ENCODE measurements around the gene RNASE4. TPM values are rescaled to one million over a fixed set of nuclear protein-coding genes. Genes with fewer than 3 reads are reported as not detected.

The RNASE4 gene
- total RNA-seq, 2 experiments from 2014 or later: 0.11 to 0.38 TPM

DNA sequence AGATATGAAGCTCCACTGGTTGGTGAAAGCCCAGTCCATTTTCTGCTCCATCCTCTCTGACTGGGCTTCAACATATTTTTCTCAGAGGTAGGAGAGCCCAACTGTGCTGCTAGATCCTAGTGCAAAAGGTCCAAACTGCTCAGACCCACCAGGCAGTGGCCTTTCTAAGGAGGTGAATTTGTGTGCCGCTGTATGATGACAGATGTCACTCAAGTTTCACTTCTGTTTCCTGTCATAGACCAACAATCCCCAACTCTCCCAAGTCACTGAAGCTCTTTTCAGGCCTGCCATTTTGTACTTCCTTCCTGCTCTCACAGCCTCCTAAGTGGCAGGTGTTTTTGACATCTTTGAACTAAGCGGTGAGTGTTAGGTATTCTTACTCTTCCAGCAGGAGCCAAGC is 16.4 kb upstream of the RNASE4 start:
- DNase-seq (peak in 3 of 14 experiments; percentile 26 to 31 (median 28)), ATAC-seq (ENCODE audit: poor library complexity) (peak; percentile 33)
- Mint-ChIP-seq H3K4me3 (no peak overlapping the region), H3K27ac (no peak overlapping the region), H3K9me3 (no peaks in the 10 kb centered on the region), H3K36me3 (ENCODE audit: low read depth) (peaks cover 4% of the 10 kb centered on the region), H3K27me3 (peaks cover 5% of the 10 kb centered on the region), H3K4me1 (ENCODE audit: low read depth) (peaks cover 29% of the 10 kb centered on the region)
- no peak overlapping the region for H3K4me3 ChIP-seq (ENCODE audit: low read length)
- POLR2A ChIA-PET: interaction anchor here (0.7 to 2.0 kb wide), 4 partner anchors 14 to 36 kb away, joined by 3 to 10 read pairs (median 4); partner anchors contain the start of gene RNASE4
- H3K27me3 ChIP-seq (ENCODE audit: control insufficient read depth in 1 of 2, insufficient read depth in 2 of 2, low read length in 2 of 2): no peaks in the 10 kb centered on the region
- intact Hi-C loops (cut with DNase I, micrococcal nuclease): no loop called here
- TF ChIP-seq, protein P1, sequence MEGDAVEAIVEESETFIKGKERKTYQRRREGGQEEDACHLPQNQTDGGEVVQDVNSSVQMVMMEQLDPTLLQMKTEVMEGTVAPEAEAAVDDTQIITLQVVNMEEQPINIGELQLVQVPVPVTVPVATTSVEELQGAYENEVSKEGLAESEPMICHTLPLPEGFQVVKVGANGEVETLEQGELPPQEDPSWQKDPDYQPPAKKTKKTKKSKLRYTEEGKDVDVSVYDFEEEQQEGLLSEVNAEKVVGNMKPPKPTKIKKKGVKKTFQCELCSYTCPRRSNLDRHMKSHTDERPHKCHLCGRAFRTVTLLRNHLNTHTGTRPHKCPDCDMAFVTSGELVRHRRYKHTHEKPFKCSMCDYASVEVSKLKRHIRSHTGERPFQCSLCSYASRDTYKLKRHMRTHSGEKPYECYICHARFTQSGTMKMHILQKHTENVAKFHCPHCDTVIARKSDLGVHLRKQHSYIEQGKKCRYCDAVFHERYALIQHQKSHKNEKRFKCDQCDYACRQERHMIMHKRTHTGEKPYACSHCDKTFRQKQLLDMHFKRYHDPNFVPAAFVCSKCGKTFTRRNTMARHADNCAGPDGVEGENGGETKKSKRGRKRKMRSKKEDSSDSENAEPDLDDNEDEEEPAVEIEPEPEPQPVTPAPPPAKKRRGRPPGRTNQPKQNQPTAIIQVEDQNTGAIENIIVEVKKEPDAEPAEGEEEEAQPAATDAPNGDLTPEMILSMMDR (IDR thresholded peaks at IDR 0.05): no peak
- CTCF ChIA-PET: no interaction called here
- H3K36me3 ChIP-seq (ENCODE audit: insufficient read depth, low read length): no peaks in the 10 kb centered on the region
- no peak overlapping the region for H3K27ac ChIP-seq (ENCODE audit: low read depth in 1 of 2, low read length in 2 of 2)
- H3K9me3 ChIP-seq (ENCODE audit: control insufficient read depth in 1 of 2, insufficient read depth in 1 of 2, low read length in 2 of 2): no peaks in the 10 kb centered on the region
- peaks cover 22% of the 10 kb centered on the region for H3K4me1 ChIP-seq (ENCODE audit: insufficient read depth, low read length)

DNA sequence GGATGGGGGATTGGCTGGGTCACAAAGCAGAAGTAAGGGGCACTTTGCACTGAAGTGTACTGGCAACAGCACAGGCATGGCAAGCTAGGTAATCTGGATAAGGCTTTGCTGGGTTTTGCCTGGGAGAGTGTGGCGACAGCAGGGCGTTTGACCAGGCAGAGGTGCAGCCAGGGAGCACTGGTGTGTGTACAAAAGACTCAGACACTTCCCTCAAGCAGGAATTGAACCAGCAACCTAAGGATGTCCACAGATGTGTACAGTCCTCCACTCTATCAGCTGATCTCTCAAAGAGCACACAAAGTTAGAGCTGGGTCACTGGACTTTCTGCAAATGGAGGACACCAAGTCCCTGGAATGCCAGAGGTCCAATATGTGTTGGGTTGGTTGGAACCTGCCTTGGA is 15.4 kb upstream of the RNASE4 start:
- Histone ChIP-seq H3K9me3 (ENCODE audit: control insufficient read depth in 1 of 2, insufficient read depth in 1 of 2, low read length in 2 of 2) (no peaks in the 10 kb centered on the region), H3K27ac (ENCODE audit: low read depth in 1 of 2, low read length in 2 of 2) (no peak overlapping the region), H3K4me1 (ENCODE audit: insufficient read depth, low read length) (peaks cover 12% of the 10 kb centered on the region), H3K27me3 (ENCODE audit: control insufficient read depth in 1 of 2, insufficient read depth in 2 of 2, low read length in 2 of 2) (no peaks in the 10 kb centered on the region), H3K4me3 (ENCODE audit: low read length) (no peak overlapping the region), H3K36me3 (ENCODE audit: insufficient read depth, low read length) (no peaks in the 10 kb centered on the region)
- CTCF ChIA-PET: interaction anchor here (0.5 kb wide), 1 partner anchor 326 kb away, joined by 4 read pairs; no protein-coding TSS in a partner anchor
- peaks cover 19% of the 10 kb centered on the region for H3K4me1 Mint-ChIP-seq (ENCODE audit: low read depth)
- intact Hi-C loops (cut with DNase I, micrococcal nuclease): no loop called here
- H3K27me3 Mint-ChIP-seq: no peaks in the 10 kb centered on the region
- POLR2A ChIA-PET: interaction anchor here (1.0 to 2.0 kb wide), 3 partner anchors 13 to 37 kb away, joined by 3 to 10 read pairs (median 3); no protein-coding TSS in a partner anchor
- no peak overlapping the region for H3K27ac Mint-ChIP-seq
- H3K36me3 Mint-ChIP-seq (ENCODE audit: low read depth): no peaks in the 10 kb centered on the region
- no peak for ATAC-seq (ENCODE audit: poor library complexity)
- DNase-seq: no peak
- H3K4me3 Mint-ChIP-seq: no peak overlapping the region
- TF ChIP-seq, protein P1 (IDR thresholded peaks at IDR 0.05): no peak
- H3K9me3 Mint-ChIP-seq: no peaks in the 10 kb centered on the region

DNA sequence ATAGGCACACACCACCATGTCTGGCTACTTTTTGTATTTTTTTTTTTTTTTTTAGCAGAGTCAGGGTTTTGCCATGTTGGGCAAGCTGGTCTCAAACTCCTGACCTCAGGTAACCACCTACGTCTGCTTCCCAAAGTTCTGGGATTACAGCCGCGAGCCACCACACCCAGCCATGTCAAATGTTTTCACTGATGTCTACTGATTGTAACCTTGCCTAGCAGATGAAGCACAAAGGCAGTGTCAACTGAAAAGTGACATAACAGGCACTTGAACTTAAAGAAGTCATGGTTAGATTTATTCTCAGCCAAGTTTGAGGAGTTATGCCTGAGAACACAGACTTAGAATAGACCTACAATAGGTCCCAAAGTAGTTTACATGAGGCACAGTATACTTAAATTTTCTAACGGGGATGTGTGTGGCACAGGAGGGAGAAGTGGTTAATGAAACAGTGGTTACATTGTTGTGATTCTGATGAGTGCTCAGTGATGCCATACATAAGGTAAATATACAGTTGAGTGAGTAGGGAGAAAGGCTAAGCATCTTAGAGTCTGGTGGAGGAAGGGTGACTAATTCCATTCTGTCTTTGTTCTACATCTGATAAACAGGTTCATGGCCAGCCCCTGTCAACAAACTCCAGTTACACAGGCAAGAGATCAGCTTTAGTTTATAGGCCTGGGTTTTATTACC is 12.6 kb upstream of the RNASE4 start:
- H3K27me3 ChIP-seq (ENCODE audit: control insufficient read depth in 1 of 2, insufficient read depth in 2 of 2, low read length in 2 of 2): no peaks in the 10 kb centered on the region
- H3K36me3 Mint-ChIP-seq (ENCODE audit: low read depth): no peaks in the 10 kb centered on the region
- DNase-seq: no peak
- no peak for ATAC-seq (ENCODE audit: poor library complexity)
- POLR2A ChIA-PET: no interaction called here
- H3K9me3 Mint-ChIP-seq: no peaks in the 10 kb centered on the region
- H3K4me1 ChIP-seq (ENCODE audit: insufficient read depth, low read length): peaks cover 12% of the 10 kb centered on the region
- no peaks in the 10 kb centered on the region for H3K36me3 ChIP-seq (ENCODE audit: insufficient read depth, low read length)
- no peak overlapping the region for H3K27ac Mint-ChIP-seq
- CTCF ChIA-PET: no interaction called here
- TF ChIP-seq, protein P1 (IDR thresholded peaks at IDR 0.05): no peak
- no peak overlapping the region for H3K27ac ChIP-seq (ENCODE audit: low read depth in 1 of 2, low read length in 2 of 2)
- intact Hi-C loops (cut with DNase I, micrococcal nuclease): no loop called here
- H3K9me3 ChIP-seq (ENCODE audit: control insufficient read depth in 1 of 2, insufficient read depth in 1 of 2, low read length in 2 of 2): no peaks in the 10 kb centered on the region
- H3K4me3 Mint-ChIP-seq: no peak overlapping the region
- H3K4me1 Mint-ChIP-seq (ENCODE audit: low read depth): peaks cover 19% of the 10 kb centered on the region
- no peaks in the 10 kb centered on the region for H3K27me3 Mint-ChIP-seq
- no peak overlapping the region for H3K4me3 ChIP-seq (ENCODE audit: low read length)

All from CD4-positive, alpha-beta T cell (primary cell).